ENCODE results near the gene PRX. TPM values are rescaled to one million over a fixed set of nuclear protein-coding genes. Genes with fewer than 3 reads are reported as not detected.

Gene PRX
- total and polyA plus RNA-seq, 2 of the 13 experiments (the other 11 are each of a cell fraction or from before 2014, with no cell fraction given): 0.66 TPM

DNA sequence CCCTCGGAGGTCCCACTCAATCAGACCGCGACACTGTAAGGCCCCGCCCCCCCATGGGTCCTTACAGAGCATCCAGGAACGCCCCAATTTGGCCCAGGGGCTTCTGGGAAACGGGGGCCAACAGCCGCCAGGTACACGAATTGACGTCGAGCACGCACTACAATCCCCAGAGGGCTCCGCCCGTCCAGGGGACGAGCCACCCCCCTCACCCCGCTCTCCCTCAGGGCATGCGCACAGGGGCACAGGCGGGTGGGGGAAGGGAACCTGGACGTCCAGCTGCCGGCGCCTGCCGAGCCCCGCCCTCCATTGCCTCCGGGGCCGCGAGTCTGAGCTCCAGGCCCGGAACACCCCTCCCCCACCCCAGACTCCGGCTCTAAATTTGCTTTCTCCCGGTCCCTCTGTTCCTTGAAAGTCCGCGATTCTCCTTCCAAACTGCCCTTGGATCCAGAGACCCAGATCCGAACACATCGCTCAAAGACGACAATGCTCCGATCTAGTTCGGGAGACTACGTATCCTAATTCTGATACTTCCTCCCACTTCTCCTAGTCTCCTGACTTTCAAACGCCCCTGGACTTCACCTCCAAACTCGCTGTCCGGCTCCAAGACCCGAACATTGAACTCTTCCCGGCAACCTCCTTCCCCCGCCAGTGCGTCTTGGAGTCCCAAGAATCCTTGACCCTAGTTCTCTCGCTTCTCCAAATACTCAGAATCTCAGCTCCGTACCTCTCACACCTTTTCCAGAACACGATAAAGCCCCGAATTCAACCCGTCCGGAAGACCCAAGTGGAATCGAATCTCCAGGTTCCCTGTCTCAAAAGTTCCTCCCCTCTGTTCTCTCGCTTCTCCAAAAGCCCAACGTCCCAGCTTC, 30.2 kb upstream of the PRX start (continued):
- TF ChIP-seq, protein P1, sequence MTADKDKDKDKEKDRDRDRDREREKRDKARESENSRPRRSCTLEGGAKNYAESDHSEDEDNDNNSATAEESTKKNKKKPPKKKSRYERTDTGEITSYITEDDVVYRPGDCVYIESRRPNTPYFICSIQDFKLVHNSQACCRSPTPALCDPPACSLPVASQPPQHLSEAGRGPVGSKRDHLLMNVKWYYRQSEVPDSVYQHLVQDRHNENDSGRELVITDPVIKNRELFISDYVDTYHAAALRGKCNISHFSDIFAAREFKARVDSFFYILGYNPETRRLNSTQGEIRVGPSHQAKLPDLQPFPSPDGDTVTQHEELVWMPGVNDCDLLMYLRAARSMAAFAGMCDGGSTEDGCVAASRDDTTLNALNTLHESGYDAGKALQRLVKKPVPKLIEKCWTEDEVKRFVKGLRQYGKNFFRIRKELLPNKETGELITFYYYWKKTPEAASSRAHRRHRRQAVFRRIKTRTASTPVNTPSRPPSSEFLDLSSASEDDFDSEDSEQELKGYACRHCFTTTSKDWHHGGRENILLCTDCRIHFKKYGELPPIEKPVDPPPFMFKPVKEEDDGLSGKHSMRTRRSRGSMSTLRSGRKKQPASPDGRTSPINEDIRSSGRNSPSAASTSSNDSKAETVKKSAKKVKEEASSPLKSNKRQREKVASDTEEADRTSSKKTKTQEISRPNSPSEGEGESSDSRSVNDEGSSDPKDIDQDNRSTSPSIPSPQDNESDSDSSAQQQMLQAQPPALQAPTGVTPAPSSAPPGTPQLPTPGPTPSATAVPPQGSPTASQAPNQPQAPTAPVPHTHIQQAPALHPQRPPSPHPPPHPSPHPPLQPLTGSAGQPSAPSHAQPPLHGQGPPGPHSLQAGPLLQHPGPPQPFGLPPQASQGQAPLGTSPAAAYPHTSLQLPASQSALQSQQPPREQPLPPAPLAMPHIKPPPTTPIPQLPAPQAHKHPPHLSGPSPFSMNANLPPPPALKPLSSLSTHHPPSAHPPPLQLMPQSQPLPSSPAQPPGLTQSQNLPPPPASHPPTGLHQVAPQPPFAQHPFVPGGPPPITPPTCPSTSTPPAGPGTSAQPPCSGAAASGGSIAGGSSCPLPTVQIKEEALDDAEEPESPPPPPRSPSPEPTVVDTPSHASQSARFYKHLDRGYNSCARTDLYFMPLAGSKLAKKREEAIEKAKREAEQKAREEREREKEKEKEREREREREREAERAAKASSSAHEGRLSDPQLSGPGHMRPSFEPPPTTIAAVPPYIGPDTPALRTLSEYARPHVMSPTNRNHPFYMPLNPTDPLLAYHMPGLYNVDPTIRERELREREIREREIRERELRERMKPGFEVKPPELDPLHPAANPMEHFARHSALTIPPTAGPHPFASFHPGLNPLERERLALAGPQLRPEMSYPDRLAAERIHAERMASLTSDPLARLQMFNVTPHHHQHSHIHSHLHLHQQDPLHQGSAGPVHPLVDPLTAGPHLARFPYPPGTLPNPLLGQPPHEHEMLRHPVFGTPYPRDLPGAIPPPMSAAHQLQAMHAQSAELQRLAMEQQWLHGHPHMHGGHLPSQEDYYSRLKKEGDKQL (CRISPR knock-in tag; IDR thresholded peaks at IDR 0.05; ENCODE audit: low read depth): no peak
- no peak for TF ChIP-seq POLR2AphosphoS2 (IDR thresholded peaks at IDR 0.05; ENCODE audit: low read depth, low read length)
- TF ChIP-seq SMC3 (IDR thresholded peaks at IDR 0.05; ENCODE audit: low read length): no peak
- TF ChIP-seq ZFP62 (CRISPR knock-in tag; IDR thresholded peaks at IDR 0.05): no peak
- no peak for TF ChIP-seq NFE2 (CRISPR knock-in tag; IDR thresholded peaks at IDR 0.05)
- TF ChIP-seq ASH2L (IDR thresholded peaks at IDR 0.05; ENCODE audit: insufficient read length, low read depth, low read length): no peak
- TF ChIP-seq NFATC3 (CRISPR knock-in tag; IDR thresholded peaks at IDR 0.05): no peak
- no peak for TF ChIP-seq CCAR2 (optimal IDR thresholded peaks at IDR 0.05; ENCODE audit: low read depth, low read length)
- TF ChIP-seq SNRNP70 (IDR thresholded peaks at IDR 0.05; ENCODE audit: low read depth, low read length): no peak
- TF ChIP-seq, protein P2, sequence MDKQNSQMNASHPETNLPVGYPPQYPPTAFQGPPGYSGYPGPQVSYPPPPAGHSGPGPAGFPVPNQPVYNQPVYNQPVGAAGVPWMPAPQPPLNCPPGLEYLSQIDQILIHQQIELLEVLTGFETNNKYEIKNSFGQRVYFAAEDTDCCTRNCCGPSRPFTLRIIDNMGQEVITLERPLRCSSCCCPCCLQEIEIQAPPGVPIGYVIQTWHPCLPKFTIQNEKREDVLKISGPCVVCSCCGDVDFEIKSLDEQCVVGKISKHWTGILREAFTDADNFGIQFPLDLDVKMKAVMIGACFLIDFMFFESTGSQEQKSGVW (CRISPR knock-in tag; IDR thresholded peaks at IDR 0.05; ENCODE audit: borderline replicate concordance): no peak
- TF ChIP-seq, protein P3, sequence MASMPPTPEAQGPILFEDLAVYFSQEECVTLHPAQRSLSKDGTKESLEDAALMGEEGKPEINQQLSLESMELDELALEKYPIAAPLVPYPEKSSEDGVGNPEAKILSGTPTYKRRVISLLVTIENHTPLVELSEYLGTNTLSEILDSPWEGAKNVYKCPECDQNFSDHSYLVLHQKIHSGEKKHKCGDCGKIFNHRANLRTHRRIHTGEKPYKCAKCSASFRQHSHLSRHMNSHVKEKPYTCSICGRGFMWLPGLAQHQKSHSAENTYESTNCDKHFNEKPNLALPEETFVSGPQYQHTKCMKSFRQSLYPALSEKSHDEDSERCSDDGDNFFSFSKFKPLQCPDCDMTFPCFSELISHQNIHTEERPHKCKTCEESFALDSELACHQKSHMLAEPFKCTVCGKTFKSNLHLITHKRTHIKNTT (CRISPR knock-in tag; IDR thresholded peaks at IDR 0.05): no peak
- TF ChIP-seq ZNF282 (IDR thresholded peaks at IDR 0.05; ENCODE audit: partially characterized antibody): no peak
- TF ChIP-seq ZNF496 (CRISPR knock-in tag; IDR thresholded peaks at IDR 0.05; ENCODE audit: insufficient replicate concordance): no peak
- no peak for TF ChIP-seq ONECUT2 (CRISPR knock-in tag; IDR thresholded peaks at IDR 0.05)
- TF ChIP-seq, protein P4, sequence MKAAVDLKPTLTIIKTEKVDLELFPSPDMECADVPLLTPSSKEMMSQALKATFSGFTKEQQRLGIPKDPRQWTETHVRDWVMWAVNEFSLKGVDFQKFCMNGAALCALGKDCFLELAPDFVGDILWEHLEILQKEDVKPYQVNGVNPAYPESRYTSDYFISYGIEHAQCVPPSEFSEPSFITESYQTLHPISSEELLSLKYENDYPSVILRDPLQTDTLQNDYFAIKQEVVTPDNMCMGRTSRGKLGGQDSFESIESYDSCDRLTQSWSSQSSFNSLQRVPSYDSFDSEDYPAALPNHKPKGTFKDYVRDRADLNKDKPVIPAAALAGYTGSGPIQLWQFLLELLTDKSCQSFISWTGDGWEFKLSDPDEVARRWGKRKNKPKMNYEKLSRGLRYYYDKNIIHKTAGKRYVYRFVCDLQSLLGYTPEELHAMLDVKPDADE (CRISPR knock-in tag; IDR thresholded peaks at IDR 0.05): no peak
- TF ChIP-seq TMF1 (CRISPR knock-in tag; IDR thresholded peaks at IDR 0.05; ENCODE audit: low read depth): no peak
- TF ChIP-seq MAF1 (CRISPR knock-in tag; IDR thresholded peaks at IDR 0.05; ENCODE audit: borderline replicate concordance): 0 out of 2 replicates have a peak, but pooled peaks have one; percentile 33
- TF ChIP-seq ZNF713 (CRISPR knock-in tag; IDR thresholded peaks at IDR 0.05): no peak
- no peak for TF ChIP-seq ZNF670 (CRISPR knock-in tag; IDR thresholded peaks at IDR 0.05; ENCODE audit: borderline replicate concordance)
- TF ChIP-seq KLF6 (CRISPR knock-in tag; IDR thresholded peaks at IDR 0.05): no peak
- peak; percentile 50 for TF ChIP-seq SP2 (CRISPR knock-in tag; IDR thresholded peaks at IDR 0.05)

Measured in HepG2 (cell line).